Adrenal gland (tissue), 5 donors: ENCODE results near the gene RPL11.

ENCODE experiments used
- POLR2A ChIP-seq, 2 donors: fragments of 450-650 bp; IDR thresholded peaks; one replicate each; pipeline ENCODE4 v1.6.1; 2017; ENCODE audit warnings: antibody characterized with exemption in 2 of 2, mild to moderate bottlenecking in 2 of 2, moderate library complexity in 1 of 2
- TF ChIP-seq, protein P1 (sequence below), 6 experiments: fragments of 450-650 bp in 4 of 6; fragments of 200-600 bp in 2 of 6; sonication (generic) in 1 of 6; IDR thresholded peaks; 1 replicate in 5 of 6; 2 replicates in 1 of 6; pipeline versions ENCODE4 v1.5.1 to v1.8.0; 2016 to 2021; ENCODE audit warnings: antibody characterized with exemption in 6 of 6, mild to moderate bottlenecking in 2 of 6, moderate library complexity in 1 of 6
- donor health status: DM: no; HTN: no; CAD: no.

GRCh38 chr1:23694371-23694770, 2.8 kb downstream of the RPL11 start:
- TF ChIP-seq, protein P1, sequence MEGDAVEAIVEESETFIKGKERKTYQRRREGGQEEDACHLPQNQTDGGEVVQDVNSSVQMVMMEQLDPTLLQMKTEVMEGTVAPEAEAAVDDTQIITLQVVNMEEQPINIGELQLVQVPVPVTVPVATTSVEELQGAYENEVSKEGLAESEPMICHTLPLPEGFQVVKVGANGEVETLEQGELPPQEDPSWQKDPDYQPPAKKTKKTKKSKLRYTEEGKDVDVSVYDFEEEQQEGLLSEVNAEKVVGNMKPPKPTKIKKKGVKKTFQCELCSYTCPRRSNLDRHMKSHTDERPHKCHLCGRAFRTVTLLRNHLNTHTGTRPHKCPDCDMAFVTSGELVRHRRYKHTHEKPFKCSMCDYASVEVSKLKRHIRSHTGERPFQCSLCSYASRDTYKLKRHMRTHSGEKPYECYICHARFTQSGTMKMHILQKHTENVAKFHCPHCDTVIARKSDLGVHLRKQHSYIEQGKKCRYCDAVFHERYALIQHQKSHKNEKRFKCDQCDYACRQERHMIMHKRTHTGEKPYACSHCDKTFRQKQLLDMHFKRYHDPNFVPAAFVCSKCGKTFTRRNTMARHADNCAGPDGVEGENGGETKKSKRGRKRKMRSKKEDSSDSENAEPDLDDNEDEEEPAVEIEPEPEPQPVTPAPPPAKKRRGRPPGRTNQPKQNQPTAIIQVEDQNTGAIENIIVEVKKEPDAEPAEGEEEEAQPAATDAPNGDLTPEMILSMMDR (IDR thresholded peaks at IDR 0.05), result no peak
- TF ChIP-seq POLR2A (IDR thresholded peaks at IDR 0.05), result no peak
